Astrocyte of the spinal cord (primary cell): ENCODE measurements around the gene ADRA2C.

Source experiments
- DNase-seq: peaks from one replicate; pipeline ENCODE4 v3.0.0; 2011; ENCODE audit warnings: low read depth, low spot score
- H3K4me3 ChIP-seq: 2 replicates; pipeline ENCODE4 v1.5.1; 2011; ENCODE audit warnings: low read depth, mild to moderate bottlenecking, low read length, moderate library complexity
- in situ Hi-C: cut with HindIII; loops from 2 replicates; pipeline ENCODE4 v1.10.0; 2017; ENCODE audit warnings: low sequenced_read_pairs
- TF ChIP-seq, protein P1 (sequence below): IDR thresholded peaks from 2 replicates; pipeline ENCODE4 v1.5.1; 2012; ENCODE audit warnings: low read depth, mild to moderate bottlenecking, low read length, inconsistent platforms

Gene ADRA2C

DNA sequence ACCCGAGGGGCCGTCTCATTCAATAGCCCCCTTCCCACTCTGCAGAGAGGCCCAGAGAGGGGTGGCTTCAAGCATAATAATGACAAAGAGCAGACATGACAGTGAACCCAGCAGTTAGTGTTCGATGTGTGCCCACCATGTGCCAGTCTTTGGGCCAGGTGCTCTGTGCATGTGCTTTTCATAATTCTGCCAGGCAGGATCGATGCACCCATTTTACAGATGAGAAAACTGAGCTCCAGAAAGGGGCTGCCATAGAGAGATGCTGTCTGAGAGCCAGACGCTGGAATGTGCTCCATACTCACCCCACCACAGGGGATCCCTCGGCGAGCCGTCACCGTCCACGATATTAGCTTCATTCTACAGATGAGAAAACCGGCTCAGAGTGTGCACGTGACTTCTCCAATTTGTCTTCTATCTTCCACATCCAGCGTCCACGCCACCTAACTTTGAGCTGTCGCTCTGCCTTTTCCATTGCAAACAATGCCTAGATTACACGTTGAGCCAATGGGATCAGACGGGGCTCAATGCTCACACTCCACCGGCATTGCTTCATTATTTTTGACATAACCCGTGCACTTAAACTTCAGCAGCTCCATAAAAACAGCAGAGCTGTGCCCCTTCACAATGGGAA lies 8.2 kb downstream of the ADRA2C start:
- H3K4me3 ChIP-seq = no peak overlapping the region
- TF ChIP-seq, protein P1, sequence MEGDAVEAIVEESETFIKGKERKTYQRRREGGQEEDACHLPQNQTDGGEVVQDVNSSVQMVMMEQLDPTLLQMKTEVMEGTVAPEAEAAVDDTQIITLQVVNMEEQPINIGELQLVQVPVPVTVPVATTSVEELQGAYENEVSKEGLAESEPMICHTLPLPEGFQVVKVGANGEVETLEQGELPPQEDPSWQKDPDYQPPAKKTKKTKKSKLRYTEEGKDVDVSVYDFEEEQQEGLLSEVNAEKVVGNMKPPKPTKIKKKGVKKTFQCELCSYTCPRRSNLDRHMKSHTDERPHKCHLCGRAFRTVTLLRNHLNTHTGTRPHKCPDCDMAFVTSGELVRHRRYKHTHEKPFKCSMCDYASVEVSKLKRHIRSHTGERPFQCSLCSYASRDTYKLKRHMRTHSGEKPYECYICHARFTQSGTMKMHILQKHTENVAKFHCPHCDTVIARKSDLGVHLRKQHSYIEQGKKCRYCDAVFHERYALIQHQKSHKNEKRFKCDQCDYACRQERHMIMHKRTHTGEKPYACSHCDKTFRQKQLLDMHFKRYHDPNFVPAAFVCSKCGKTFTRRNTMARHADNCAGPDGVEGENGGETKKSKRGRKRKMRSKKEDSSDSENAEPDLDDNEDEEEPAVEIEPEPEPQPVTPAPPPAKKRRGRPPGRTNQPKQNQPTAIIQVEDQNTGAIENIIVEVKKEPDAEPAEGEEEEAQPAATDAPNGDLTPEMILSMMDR = no peak
- no peak for DNase-seq
- in situ Hi-C loops = no loop called here

DNA sequence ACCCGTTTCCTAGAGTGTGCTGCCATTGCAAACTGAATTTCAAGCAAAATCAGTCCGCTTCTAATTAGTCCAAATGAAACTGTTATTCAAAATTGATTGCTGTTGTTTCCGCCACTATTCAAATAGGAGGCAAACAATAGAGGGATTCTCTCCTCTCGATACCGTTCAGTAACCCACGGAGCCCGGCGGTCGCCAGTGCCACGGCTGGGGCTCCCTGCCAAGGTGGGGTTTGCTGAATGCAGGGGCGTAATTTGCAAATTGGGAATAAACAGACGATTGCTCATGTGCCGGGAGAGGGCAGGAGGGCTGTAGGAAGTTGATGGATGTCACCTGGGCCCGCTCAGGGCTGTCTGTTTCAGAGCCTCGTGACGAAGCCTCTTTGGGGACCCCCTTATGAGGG lies 8.8 kb downstream of the ADRA2C start:
- no peak for DNase-seq
- H3K4me3 ChIP-seq = no peak overlapping the region
- TF ChIP-seq, protein P1 = no peak
- in situ Hi-C loops = no loop called here

DNA sequence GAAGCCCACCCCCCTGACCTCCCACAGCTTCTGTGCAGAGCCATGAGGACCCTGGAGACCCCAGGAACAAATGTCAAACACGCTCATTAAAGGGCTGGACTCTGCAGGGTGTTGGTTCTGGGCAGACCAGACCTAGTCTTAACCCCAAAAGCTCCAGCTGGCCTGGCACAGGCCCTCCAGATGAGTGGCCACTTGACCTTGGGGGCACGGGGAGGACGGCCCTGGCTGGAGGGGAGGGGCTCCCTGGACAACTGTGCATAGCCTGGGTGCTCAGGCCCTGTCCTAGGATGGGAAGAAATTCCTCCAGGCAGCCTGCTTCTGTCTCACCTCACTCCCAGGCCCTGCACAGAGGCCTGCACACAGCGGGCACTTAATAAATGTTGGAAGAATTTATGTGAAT lies 9.4 kb downstream of the ADRA2C start:
- H3K4me3 ChIP-seq = no peak overlapping the region
- TF ChIP-seq, protein P1 = no peak
- no peak for DNase-seq
- in situ Hi-C loops = no loop called here

DNA sequence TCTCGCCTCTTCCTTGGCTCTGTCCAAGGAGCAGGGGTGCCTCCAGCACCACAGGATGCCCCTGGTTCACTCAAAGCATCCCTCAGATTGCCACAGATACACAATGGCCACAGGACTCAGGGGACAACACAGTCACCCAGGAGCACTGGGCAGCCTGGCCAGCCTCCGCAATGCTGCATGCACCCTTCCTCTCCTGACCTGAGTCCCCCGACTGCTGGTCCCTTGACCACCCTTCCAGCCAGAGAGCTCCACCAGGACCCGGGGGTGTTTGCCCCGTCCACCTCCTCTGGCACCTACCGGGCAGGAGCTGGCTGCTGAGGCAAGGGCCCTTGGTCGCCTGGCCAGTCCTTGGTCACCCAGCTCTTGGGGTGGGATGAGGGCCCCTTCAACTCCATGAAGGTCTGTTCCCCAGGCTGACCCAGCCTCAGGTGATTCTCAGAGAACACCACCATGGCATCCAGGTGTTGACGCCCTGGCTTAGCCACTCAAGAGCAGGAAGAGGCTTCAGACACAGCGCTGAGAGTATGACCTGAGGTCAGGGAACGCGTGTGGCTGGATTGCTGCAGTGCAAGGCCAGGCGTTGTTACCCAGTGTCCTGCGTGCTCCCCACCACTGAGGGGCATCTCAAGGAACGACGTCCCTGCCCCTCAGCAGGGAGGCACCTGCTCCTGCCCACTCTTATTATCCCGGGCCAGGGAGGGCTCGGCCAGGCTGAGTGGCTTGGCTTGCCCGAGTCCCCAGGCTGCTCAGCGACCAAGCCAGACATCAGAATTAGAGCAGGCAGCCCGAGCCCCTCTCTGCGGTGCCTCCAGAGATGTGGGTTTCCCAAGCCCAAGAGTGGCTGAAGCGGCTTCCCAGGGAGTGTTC lies 10.2 kb downstream of the ADRA2C start:
- in situ Hi-C loops = no loop called here
- DNase-seq = no peak
- no peak overlapping the region for H3K4me3 ChIP-seq
- TF ChIP-seq, protein P1 = no peak

DNA sequence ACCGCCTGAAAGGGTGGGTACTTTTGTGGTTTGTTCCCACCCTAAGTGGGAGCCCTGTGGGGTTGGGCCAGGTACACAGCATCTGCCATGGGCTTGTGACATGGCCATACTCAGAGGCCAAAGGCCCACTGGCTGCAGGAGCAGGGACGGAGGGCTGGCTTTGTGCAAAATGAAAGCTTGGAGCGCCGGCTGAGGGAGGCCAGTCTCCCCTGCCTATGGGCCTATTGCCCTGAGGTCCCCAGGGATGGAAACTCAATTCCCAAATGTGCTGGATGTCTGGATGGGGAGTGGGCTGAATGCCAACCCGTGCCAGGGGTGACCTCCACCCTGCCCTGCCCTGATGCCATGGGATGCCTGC lies 10.8 kb downstream of the ADRA2C start:
- no peak for DNase-seq
- no peak overlapping the region for H3K4me3 ChIP-seq
- in situ Hi-C loops = no loop called here
- TF ChIP-seq, protein P1 = no peak

DNA sequence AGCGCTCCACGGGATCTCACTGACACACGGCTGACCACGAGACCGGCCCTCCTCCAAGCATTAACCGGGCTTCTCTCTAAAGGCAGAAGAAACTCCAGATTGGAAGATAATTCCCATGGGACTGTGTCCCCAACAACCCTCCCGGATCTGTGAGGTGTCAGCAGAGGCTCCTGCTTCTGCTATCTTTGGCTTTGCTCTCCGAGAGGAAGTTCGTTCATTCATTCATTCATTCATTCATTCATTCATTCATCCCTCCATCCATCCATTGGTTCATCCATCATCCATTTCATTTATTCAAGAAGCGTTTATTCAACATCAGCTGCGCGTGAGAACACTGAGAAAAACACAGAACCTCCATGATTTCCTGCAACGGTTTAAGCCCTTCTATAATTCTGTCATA lies 11.5 kb downstream of the ADRA2C start:
- no peak for DNase-seq
- in situ Hi-C loops = no loop called here
- no peak overlapping the region for H3K4me3 ChIP-seq
- TF ChIP-seq, protein P1 = no peak
